Breast epithelium (tissue), 3 donors: ENCODE data around the gene SPATS2.

Experiments used
- POLR2A ChIP-seq: fragments of 450-650 bp; IDR thresholded peaks from one replicate; pipeline ENCODE4 v1.6.1; 2016; ENCODE audit warnings: antibody characterized with exemption, mild to moderate bottlenecking, moderate library complexity
- POLR2AphosphoS5 ChIP-seq, 3 donors: sonication (generic); formaldehyde crosslinking; IDR thresholded peaks; one replicate each; pipeline ENCODE4 v1.6.1; 2017; ENCODE audit warnings: antibody characterized with exemption in 3 of 3
- TF ChIP-seq, protein P1 (sequence below), 3 donors: fragments of 450-650 bp; IDR thresholded peaks; one replicate each; pipeline ENCODE4 v1.5.1; 2016 to 2017; ENCODE audit warnings: antibody characterized with exemption in 3 of 3, mild to moderate bottlenecking in 3 of 3, moderate library complexity in 3 of 3

DNA sequence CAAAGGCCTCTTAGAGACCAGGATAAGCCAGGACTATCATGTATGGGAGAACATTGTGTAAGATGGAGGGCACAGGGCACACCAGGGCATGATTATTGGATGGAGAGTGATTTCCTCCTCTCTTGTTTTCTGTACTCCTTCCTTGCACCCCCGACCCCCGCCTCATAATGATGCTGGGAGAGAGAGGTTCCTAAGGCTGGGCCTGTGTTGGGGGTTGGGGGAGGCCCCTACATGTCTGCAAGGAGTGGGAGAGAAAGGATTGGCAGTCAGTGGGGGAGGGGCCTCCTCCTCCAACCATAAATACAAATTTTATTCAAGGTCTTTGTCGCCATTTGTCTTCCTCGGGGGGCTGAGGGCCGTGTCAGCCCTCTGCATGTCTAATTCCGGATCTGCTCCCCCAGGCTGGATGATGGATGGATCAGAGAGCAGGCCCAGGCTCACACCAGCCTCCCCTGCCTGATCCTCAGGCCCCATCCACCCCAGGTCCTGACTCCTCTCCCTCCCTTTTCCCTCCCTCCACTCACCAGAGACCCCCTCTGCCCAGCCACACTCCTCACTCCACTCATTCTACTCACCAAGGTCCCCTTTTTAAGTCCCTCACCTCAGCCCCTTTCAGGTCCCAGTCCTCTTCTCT lies 28.3 kb upstream of the SPATS2 start:
- TF ChIP-seq, protein P1, sequence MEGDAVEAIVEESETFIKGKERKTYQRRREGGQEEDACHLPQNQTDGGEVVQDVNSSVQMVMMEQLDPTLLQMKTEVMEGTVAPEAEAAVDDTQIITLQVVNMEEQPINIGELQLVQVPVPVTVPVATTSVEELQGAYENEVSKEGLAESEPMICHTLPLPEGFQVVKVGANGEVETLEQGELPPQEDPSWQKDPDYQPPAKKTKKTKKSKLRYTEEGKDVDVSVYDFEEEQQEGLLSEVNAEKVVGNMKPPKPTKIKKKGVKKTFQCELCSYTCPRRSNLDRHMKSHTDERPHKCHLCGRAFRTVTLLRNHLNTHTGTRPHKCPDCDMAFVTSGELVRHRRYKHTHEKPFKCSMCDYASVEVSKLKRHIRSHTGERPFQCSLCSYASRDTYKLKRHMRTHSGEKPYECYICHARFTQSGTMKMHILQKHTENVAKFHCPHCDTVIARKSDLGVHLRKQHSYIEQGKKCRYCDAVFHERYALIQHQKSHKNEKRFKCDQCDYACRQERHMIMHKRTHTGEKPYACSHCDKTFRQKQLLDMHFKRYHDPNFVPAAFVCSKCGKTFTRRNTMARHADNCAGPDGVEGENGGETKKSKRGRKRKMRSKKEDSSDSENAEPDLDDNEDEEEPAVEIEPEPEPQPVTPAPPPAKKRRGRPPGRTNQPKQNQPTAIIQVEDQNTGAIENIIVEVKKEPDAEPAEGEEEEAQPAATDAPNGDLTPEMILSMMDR (IDR thresholded peaks at IDR 0.05), result no peak
- TF ChIP-seq POLR2A (no peak), POLR2AphosphoS5 (IDR thresholded peaks at IDR 0.05) (no peak)
